Uterus (tissue), 2 donors: Measurements from ENCODE around the gene AUTS2.

ENCODE experiments used
- CTCF ChIP-seq, 4 experiments: fragments of 200-600 bp in 2 of 4; fragments of 450-650 bp in 2 of 4; sonication (generic) in 2 of 4; IDR thresholded peaks; one replicate each; pipeline ENCODE4 v1.5.1; 2016 to 2019; ENCODE audit warnings: antibody characterized with exemption in 4 of 4, mild to moderate bottlenecking in 2 of 4, moderate library complexity in 1 of 4
- POLR2A ChIP-seq, 2 donors: fragments of 450-650 bp; IDR thresholded peaks; one replicate each; pipeline ENCODE4 v1.6.1; 2016; ENCODE audit warnings: antibody characterized with exemption in 2 of 2, mild to moderate bottlenecking in 1 of 2, moderate library complexity in 1 of 2

GRCh38 chr7:70793821-70794220, 1195.5 kb downstream of the AUTS2 start:
- TF ChIP-seq CTCF (IDR thresholded peaks at IDR 0.05) (no peak), POLR2A (IDR thresholded peaks at IDR 0.05) (no peak)
